GM12864 (cell line): Measurements from ENCODE around the gene RBPJL.

Experiments
- DNase-seq: peaks from one replicate; pipeline ENCODE4 v3.0.0-alpha.2; 2011; ENCODE audit warnings: low read depth
- H3K4me3 ChIP-seq: 2 replicates; pipeline ENCODE4 v1.5.1; 2011; ENCODE audit warnings: mild to moderate bottlenecking, low read depth, low read length, control low read depth
- CTCF ChIP-seq: IDR thresholded peaks from 2 replicates; pipeline ENCODE4 v1.5.1; 2011; ENCODE audit warnings: low read depth, mild to moderate bottlenecking, moderate library complexity, low read length, control low read depth, inconsistent platforms; ENCODE audit errors: missing control alignments

RBPJL gene

GRCh38 chr20:45292343-45292742, 14.3 kb upstream of the RBPJL start:
- no peak for DNase-seq
- no peak for TF ChIP-seq CTCF
- H3K4me3 ChIP-seq, result no peak overlapping the region

GRCh38 chr20:45293041-45294002, 13.3 kb upstream of the RBPJL start:
- H3K4me3 ChIP-seq, result peak overlapping the region; percentile 44
- TF ChIP-seq CTCF, result peak; percentile 96
- peak; percentile 2 for DNase-seq

- H3K4me3 ChIP-seq, result no peak overlapping the region
- DNase-seq, result no peak
These were observed 12.7 kb upstream of the RBPJL start for GRCh38 chr20:45294003-45294368.

GRCh38 chr20:45294659-45295058, 12.0 kb upstream of the RBPJL start:
- no peak for DNase-seq
- H3K4me3 ChIP-seq, result no peak overlapping the region
- TF ChIP-seq CTCF, result no peak

More at GRCh38 chr20:45294003-45294368, 12.7 kb upstream of the RBPJL start:
- no peak for TF ChIP-seq CTCF

GRCh38 chr20:45297786-45298497, 8.7 kb upstream of the RBPJL start:
- H3K4me3 ChIP-seq, result no peak overlapping the region
- DNase-seq, result no peak
- no peak for TF ChIP-seq CTCF

- no peak overlapping the region for H3K4me3 ChIP-seq
- TF ChIP-seq CTCF, result no peak
- DNase-seq, result no peak
These were observed 6.9 kb upstream of the RBPJL start for GRCh38 chr20:45299786-45300185.

- H3K4me3 ChIP-seq, result no peak overlapping the region
- TF ChIP-seq CTCF, result peak; percentile 72
- no peak for DNase-seq
These were observed 5.7 kb upstream of the RBPJL start for GRCh38 chr20:45300961-45301360.
